Embryonic facial prominence (tissue), 1 donor: ENCODE data around the gene PXMP4.

Experiments used
- DNase-seq: peaks from one replicate; pipeline ENCODE4 v3.0.0-alpha.2; 2016; ENCODE audit errors: extremely low spot score

Gene PXMP4

DNA sequence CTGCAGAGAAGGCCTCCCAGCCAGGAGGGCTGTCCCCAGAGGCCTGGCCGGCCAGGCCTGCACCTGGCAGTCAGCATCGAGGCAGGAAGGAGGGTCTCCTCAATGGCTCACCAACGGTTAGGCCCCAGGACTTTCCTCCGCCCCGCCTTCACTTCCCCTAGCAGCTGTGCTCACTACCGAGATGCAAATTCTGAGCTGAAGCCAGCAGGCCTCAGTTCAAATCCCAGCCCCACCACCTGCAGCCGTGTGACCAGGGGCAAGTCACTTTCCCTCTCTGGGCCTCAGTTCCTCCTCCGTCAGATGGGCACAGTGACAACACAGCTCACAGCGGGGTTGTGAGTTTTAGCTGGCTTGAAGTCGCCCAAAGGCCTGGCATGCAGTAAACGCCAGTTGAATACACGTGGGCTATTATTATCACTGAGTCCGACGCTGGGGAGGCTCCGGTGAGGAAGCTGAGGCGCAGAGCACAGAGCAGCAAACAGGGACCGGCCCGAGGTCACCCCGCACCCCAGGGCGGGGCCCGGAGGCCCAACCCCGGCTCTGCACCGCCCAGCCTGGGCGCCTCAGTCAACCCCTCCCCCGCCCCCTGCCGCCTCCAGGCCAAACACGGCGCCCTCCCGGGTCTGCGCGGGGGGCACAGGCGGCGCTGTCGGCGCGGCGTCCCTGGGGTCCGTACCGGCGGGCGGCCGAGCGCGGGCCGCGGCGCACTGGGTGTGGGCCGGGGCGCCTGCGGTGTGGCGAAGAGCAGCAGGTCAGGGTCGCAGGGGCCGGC lies 34.6 kb downstream of the PXMP4 start:
- DNase-seq: no peak

DNA sequence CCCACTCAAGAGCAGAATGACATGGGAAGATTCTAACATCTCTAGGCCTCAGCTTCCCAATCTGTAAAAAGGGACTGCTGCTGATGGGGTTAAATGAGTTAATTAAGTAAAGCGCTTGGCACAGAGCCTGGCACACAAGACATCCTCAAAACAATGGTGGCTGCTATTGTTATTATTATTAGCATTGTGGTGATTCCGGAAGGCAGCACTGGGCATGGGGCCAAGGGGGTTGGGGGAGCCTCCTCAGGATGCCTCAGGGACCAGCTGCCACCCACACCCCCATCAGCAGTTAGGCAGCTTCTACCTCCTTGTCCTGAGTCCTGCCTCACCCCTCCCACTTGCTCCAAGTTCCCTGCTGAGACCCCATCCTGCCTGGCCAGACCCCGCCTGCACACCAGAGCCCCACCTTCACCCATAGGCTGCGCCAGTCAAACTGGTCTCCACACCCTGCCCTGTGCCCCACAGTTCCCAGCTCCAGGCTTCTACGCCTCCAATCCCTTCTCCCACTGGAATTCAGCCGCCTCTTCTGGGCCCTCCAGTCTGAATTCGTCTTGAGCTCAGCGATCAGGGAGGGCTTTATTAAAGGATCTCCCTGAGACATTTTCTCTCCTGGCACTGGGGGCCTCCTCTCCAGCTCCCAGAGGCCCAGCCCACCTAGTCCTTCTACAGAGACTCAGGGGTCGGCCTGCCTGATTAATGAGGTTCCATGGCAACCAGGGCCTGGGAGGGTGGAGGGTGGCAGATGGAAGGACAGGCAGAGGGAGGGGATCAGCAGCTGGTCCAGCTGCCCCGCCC lies 35.4 kb downstream of the PXMP4 start:
- no peak for DNase-seq

DNA sequence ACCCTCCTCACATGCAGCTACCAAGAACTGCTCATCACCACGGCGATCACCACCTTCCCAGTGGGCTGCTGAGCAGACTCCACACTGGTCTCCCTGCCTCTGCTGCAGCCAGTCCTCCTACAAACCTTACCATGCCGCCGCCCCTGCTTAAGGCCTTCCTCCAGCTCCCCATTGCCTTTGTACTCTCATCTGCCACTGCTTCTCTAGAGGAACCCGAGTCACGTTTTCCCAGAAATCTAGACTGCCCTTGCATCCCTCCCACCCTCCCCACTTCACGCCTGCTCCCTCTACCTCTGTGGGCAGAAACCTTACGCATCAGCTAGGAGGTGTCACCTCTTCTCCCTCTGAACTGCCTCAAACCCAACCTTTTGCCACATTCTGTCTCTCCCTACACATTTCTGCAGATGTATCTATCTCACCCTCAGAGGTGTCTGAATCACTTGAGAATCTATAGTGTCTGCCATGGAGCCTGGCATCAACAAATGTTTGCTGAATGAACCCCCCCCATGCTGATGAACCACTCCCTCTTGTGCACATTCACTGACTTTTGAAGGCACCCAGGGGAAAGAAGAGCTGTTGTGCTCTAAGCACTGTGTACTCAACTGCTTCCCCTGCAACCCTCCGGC lies 38.3 kb downstream of the PXMP4 start:
- no peak for DNase-seq

DNA sequence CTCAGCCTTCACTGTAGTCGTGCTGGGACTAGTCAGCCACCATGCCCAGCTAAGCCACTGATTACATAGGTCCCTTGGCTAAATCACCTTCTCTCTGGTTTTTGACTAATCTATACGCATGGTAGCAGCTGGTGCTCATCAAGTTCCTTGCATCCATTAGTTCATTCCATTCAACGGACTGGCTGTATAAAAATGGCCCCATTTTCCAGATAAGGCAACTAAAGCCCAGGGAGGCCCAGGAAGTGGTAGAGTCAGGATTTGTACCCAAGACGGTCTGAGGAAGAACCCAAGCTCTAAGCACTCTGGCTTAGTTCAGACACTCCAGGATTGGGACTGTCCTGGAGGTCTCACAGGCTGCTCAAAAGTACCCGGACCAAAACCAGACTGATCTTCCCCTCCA lies 38.8 kb downstream of the PXMP4 start:
- DNase-seq: no peak

DNA sequence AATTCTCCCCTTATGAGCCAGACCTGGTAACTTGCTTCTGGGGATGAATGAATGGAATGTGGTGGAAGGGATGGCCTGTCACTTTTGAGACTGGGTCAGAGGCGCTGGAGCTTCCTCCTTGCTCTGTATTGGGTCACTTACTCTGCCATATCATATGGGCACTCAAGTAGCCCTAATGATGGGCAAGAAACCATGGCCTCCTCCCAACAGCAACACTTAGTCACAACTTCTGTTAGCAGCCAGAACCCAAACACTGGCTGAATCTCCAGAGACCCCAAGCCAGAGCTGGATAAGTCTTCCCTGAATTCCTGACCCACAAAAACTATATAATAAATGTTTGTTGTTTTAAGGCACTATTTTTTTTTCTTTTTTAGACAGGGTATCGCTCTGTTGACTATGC lies 39.4 kb downstream of the PXMP4 start:
- no peak for DNase-seq

DNA sequence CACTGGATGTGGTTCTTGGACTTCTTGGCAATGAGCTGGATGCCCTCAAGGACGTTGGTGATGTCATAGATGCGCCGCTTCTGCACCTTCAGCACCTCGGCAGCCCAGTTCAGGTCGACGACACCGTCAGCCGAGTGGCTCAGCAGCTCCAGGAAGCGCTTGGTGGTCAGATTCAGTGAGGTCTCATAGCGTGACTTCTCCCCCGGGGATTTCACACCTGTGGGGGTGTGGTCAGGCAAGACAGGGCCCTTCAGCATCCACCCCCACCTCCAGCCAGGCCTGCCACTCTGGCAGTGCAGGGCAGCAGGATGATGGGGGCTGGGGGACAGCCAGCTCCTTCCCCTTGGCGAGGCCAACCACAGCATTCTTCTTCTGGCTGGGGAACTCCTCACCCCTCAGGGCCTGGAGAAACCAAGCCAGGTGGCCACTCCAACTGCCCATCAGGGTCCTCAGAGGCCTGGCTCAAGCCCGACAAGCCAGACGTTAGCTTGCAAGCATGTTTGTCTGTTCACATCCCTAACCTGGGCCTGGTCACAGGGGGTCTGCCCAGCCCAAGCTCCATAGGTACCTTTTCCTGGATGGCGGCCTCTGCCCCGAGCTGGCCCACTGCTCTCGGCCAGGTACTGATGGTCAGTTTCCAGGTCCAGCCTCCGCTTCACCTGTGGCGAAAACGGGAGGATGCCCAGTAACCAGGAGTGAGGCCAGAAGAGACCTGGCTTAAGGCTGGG lies 40.2 kb downstream of the PXMP4 start:
- DNase-seq: no peak

DNA sequence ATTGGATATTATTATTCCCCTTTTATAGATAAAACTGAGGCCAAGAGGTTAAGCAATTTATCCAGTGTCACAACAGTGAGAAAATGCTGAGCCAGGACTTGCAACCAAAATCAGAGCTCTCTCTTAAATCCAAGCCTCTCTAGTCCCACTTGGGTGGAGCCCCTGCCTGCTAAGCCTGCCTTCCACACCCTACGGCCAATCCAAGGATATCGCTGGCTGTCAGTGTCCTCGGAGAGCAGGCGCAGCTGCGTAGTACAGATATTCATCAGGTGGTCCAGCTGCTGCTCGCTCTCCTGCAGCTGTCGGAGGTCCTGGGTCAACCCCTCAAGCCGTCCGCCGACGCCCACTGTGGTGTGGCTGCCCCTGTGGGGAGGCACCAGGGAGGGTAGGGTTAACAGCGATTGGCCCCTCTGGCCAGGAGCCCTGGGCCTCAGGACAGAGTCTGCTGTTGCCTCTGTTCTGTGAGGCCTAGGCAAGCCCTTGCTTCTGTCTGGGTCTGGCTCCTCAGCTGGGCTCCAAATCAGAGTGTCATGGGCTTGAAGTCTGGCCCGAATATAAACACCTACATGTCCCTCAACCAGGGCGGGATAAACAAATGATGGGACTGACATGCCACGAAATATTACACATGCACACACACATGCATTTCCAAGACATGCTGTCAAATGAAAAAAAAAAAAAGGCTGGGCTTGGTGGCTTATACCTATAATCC lies 42.0 kb downstream of the PXMP4 start:
- DNase-seq: no peak

DNA sequence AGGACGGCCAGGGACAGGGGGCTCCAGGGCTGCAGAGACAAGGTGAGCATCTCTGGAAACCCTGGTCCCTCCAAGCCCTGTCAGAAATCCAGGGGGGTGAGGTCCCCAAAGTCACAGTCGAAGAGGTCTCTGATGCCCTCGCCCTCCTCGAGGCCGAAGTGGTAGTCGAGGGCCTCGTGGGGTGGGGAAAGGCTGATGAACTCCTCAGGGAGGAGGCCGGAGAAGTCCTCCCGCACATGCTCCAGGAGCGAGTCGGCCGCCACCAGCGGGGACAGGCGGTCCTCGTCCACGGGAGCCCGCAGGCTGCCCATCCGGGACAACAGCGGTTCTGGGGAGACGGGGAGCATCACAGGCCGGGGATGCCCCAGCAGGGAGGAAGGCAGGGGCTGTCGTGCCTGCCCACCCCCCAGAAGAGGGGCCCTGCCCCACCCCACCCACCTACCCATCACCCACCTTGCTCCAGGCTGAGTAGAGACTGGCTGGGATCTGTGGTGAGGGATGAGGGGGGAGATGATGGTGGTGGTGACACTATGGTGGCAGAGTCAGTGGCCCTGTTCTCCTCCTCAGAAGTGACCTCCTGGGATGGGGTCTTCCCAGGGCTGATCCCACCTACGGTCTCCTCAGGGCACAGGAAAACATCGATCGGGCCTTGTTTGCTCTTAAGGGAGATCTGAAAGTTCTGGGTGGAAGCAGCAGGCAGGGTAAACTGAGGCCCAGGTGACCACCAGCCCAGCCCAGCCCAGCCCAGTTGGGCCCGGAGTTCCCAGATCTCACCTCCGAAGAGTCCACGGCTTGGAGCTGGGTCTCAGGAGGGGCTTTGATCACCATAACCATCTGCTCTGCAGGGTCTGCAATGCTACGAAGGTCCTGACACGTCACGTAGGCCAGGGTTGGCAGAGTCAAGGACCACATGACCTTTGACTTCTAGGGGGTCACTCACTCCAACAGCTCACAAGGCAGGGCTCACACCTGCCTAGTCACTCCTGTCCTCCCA lies 43.2 kb downstream of the PXMP4 start:
- DNase-seq: no peak

DNA sequence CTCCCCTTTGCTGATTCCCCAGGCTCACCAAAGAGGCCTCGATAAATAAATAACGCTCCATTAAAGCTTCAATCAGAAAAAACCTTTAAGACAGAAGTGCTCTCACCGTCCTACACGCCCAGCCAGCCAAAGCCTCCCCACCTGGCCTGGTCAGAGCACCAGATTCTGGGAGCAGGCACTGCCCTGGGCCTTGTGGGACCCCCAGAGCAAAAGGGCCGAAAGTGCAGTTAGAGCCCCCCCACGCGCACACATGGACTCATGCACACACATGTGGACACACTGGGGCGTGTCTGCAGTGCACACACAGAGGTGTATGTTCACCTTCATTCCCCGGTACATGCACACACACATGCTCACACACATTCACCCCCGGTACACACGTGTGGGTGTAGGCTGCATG lies 44.0 kb downstream of the PXMP4 start:
- no peak for DNase-seq

DNA sequence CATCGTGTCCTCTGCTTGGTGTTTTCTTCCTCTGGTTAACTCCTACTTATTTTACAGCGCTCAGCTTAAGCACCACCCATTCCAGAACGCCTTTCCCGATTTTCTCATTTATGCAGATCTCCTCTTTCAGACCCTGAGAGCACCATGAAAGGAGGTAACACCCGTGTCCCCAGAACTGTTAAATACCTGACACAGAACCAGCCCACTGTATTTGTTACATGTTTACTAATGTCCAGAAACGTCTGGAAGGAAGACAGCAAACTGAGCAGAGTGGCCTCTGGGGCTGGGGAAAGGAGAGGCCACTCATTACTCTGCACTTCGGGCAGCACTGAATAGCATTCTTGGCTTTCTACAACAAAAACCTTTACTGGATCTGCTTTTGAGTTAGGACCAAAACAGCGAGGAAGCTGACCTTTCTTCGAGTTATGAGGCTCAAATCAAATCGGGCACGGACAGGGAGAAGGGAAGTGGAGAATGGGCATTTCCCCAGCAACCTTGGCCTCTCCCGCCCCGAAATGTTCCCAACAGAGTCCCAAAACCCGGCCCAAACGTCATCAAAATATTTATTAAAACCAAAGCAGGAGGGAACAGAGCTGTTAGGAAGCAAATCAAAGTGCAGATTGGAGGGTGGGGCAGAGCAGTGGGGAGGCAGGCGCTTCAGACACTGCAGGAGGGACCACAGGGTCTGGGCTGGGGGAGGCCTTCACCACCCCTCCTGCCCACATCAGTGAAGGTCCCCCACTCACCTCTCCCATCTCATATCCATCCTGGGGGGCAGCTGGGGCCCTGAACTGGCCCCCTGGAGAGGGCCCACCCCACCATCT lies 44.8 kb downstream of the PXMP4 start:
- no peak for DNase-seq

DNA sequence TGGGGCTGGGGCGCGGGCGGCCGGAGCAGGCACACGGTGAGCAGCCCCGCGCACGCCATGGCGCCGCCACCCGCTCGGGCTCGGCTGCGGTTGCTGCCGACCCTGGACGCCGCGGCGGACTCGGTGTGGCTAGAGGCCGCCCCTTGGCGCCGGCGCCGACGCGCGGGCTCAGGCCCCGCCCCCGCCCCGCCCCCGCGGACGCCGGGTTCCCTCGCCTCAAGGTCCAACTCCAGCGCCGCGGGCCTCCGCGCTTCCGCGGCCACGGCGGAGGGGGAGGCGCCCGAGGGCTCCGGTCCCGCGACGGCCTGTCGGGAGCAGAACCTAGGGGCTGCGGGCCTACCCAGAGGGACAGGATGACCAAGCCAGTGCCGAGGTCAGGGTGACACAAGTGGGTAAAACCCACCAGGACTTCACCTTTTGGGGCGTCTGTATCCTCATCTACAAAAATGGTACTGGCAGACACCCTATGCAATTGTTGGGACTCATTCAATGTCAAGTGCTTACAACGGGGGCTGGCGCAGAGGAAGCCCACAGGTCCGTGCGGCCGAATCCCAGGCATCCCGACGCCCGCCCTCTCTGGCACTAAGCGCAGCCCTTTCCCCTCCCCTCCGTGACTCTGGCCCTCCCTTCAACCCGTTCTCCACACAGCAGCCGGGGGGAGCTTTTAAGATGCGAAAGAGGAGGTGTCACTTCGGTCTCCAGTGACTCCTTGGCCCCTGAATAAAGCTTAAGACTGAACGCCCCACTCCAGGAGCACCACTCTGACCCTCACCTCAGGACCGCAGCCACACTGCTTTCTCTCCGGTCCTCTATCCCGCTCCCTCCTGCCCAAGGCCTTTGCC lies 45.6 kb downstream of the PXMP4 start, which contains the start of gene NECAB3:
Gene NECAB3 (minus strand): TSS at position 135 of the 842 bp plus-strand sequence. CDS start 76 bp downstream, at position 59.
- DNase-seq: no peak

DNA sequence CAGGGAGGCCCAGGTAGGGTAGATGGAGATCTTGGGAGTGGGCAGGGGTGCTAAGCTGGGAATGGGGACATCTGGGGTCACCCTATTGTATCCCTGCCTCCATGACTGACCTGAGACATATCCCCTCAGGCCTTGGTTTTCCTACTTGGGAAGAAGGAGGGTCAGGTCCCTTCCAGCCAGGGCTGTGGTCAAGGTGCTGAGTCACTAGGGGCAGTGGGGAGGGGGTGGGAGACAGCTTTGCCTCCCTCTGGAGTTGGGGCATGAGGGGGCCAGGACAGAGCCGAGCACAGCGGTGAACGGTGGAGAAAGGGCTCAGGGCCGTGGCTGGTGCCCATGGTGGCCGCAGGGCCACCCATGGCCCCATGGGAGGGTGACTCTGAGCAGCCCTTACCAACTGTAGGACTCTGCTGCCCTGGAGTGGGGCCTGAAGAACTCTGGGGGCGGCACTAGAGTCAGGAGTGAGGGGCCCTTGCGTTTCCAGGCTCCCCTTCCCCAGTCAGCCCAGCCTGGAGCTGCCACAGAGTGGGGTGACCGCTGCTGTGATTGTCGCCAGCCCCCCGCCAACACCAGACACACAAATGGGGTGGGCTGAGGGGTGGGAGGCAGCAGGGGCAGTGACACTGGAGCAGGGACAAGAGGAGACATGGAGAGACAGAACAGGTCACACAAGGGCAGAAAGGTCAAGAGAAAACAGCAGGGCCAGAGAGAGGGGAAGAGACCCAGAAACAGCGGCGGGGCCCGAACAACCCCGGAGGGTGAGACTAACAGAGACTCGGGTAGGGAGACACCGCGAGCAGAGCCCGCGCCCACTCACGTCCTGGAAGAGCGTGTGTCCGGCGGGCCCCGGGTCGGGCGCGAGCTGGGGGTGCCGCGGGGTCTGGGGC lies 46.5 kb downstream of the PXMP4 start:
- DNase-seq: no peak

DNA sequence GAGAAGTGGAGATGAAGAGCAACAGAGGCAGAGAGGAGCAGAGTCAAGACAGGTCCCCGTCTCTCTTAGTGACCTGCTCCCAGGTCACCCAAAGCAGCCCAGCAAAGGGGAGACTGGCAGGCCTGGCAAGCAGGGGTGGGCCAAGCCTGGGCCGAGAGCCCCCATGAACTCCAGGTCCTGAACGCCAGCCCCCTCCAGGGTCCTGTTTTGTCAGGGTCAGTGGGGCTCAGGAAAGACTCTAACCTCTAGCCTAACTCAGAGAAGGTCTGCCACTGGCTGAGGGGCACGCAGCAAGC lies 47.0 kb downstream of the PXMP4 start:
- DNase-seq: no peak

DNA sequence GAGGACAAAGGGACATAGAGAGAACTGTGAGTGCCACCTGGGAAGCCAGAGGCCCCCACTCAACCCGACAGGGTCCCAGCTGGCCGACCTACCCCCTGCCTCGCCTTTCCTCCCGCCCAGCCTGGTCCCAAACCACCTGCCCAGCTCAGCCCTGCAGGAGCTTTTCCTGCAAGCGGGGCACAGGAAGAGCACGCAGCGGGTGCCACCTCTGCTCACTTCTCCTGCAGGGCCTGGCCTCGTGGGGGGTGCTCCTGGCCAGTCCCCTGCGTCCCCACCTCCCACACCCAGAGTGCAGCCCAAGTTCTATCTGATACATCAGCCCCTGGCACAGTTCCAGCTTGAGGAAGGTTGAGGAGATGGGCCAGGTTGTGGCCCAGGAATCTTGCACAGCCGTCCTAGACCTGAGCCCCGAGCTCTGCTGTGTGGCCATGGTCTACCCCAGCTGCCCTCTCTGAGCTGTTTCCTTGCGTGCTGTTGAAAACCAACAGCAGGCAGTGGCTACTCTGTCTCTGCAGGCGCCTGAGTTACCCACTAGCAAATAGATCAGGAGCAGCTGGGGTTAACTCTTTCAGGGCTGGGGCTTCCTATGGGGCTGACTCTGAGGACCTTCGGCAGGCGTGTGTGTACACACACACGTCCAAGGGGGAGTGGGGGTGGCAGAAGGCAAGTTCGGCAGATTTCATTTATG lies 47.5 kb downstream of the PXMP4 start:
- no peak for DNase-seq

DNA sequence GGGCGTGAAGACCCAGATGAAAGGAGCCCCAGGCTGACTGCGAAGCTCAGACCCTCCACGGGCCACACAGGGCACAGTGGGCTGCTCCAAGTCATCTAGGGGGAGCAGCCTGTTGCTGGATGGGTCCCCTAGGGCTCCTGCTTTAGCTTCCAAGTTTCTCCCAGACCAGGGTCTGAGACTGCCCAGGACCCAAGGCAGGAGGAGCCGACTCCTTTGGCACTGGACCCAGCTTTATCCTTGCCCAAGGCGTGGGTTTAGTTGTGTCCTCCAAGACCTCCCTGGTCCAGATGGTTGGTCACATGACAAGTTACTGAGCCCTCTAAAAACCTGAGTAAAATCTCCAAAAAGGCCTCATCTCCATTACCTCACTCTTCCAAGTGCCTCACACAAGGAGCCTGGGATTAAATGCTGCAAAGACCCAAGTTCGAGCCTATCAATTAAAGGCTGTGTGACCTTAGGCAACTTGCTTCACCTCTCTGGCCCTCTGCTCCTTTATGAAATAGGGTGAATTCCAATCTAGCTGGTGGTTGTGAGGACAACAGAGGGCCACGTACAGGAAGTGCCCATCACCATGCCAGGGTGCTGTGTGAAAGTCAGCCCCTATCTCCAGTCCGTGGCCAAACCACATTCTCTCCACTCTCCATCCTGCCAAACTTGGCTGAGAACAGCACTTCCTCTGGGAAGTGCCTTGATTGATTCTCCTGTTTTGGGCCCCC lies 48.4 kb downstream of the PXMP4 start:
- no peak for DNase-seq
